Tibial artery (tissue), 4 donors: ENCODE results near the gene MKNK1.

Experiments
- DNase-seq, 2 donors: peaks; one replicate each; pipeline ENCODE4 v3.0.0-alpha.2; 2019
- H3K27ac ChIP-seq, 2 donors: fragments of 200-600 bp; sonication (generic) in 1 of 2; 1 replicate in 1 of 2; 2 replicates in 1 of 2; pipeline ENCODE4 v1.5.1; 2018 to 2019; ENCODE audit warnings: mild to moderate bottlenecking in 1 of 2
- H3K27me3 ChIP-seq, 2 donors: fragments of 200-600 bp; sonication (generic) in 1 of 2; one replicate each; pipeline versions ENCODE4 v1.5.1 to v1.6.0; 2016 to 2019
- H3K36me3 ChIP-seq, 3 donors: fragments of 200-600 bp; sonication (generic) in 2 of 3; one replicate each; pipeline ENCODE4 v1.5.1; 2016 to 2019; ENCODE audit warnings: mild to moderate bottlenecking in 2 of 3
- H3K4me1 ChIP-seq, 4 donors: fragments of 200-600 bp; sonication (generic) in 2 of 4; 1 replicate in 3 of 4; 2 replicates in 1 of 4; pipeline ENCODE4 v1.5.1; 2016 to 2019
- H3K4me3 ChIP-seq, 2 donors: fragments of 200-600 bp; sonication (generic) in 1 of 2; 1 replicate in 1 of 2; 2 replicates in 1 of 2; pipeline ENCODE4 v1.5.1; 2018 to 2019; ENCODE audit warnings: mild to moderate bottlenecking in 2 of 2
- H3K9me3 ChIP-seq, 3 donors: fragments of 200-600 bp; sonication (generic) in 1 of 3; one replicate each; pipeline ENCODE4 v1.5.1; 2016 to 2019
- CTCF ChIP-seq, 2 experiments: fragments of 200-600 bp in 1 of 2; fragments of 450-650 bp in 1 of 2; IDR thresholded peaks; one replicate each; pipeline ENCODE4 v1.5.1; 2017 to 2019; ENCODE audit warnings: antibody characterized with exemption in 2 of 2, mild to moderate bottlenecking in 1 of 2, moderate library complexity in 1 of 2
- intact Hi-C: fragments of 100-400 bp; cut with DNase I; formaldehyde crosslinking; loops from one replicate; pipeline ENCODE4 v1.15.0; 2023; ENCODE audit warnings: low total_unique reads

MKNK1 gene

GRCh38 chr1:46525253-46525983 lies 78.7 kb downstream of the MKNK1 start:
- H3K27ac ChIP-seq: no peak overlapping the region
- TF ChIP-seq CTCF (IDR thresholded peaks at IDR 0.05): no peak
- no peaks in the 10 kb centered on the region for H3K36me3 ChIP-seq
- H3K4me3 ChIP-seq: no peak overlapping the region
- intact Hi-C loops: loop anchor here (5.0 kb wide), 1 partner anchor 48 kb away; no protein-coding TSS in a partner anchor
- peaks cover 0 to 45% of the 10 kb centered on the region in 2 donors for H3K27me3 ChIP-seq
- peaks cover 0 to 8% (median 0%) of the 10 kb centered on the region in 4 donors for H3K4me1 ChIP-seq
- no peaks in the 10 kb centered on the region for H3K9me3 ChIP-seq
- no peak for DNase-seq

DNA sequence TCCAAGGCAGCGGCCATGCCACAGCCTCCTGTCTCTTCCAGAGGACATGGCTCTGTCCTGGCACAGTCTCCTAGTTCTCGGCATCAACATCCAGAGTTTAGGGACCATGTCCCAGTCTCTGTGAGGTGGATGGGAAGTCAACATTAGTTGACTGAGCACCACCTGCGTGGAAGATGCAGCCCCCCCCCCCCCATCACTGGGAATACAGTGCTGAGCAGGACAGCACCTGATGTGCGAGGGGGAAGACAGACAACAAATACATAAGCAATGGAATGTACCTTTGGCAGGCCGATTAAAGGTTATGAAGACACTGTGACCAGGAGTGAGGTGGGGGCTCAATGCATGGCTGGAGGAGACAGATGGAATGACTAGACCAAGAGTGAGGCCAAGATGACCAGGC lies 79.2 kb downstream of the MKNK1 start:
- H3K4me3 ChIP-seq: no peak overlapping the region
- H3K9me3 ChIP-seq: no peaks in the 10 kb centered on the region
- no peak for TF ChIP-seq CTCF (IDR thresholded peaks at IDR 0.05)
- no peak for DNase-seq
- H3K4me1 ChIP-seq: peaks cover 0 to 8% (median 0%) of the 10 kb centered on the region in 4 donors
- no peaks in the 10 kb centered on the region for H3K36me3 ChIP-seq
- intact Hi-C loops: loop anchor here (5.0 kb wide), 1 partner anchor 48 kb away; no protein-coding TSS in a partner anchor
- peaks cover 0 to 42% of the 10 kb centered on the region in 2 donors for H3K27me3 ChIP-seq
- no peak overlapping the region for H3K27ac ChIP-seq

DNA sequence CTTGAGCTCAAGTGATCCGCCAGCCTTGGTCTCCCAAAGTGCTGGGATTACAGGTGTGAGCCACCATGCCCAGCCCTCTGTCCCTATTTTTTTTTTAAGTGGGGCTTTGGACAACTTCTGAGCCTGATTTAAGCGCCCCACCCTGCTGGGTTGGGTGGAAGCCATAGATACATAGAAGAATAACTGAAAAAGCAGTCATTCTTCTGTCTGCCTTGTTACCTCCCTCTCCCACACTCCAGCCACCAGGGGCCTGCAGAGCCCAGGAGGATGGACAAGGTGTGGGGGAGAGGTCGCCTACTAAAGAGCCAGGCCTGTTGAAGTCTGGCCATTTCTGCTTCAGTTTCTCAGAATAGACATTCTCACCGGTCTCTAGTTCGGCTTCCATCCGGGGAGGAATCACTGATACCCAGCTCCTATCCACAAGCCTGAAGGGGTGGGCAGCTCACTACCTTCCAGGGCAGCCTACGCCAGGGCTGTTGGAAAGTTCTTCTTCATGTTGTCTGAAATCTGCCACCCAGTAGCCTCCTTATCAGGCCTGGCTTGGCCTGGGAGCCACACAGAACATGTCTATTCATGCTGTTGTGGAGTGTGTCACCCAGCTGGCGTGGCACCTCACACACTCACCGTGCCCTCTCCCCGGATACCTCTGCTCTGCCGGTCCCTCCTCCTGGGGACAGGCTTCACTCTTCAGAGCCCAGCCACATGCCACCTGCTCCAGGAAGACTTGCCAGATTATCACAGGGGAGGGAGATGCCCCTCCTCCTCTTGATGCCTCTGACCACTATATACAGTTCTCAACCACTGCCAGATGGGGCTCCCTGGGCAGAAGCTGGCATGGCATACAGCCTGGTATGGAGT lies 80.3 kb downstream of the MKNK1 start:
- TF ChIP-seq CTCF (IDR thresholded peaks at IDR 0.05): no peak
- no peak for DNase-seq
- H3K4me3 ChIP-seq: no peak overlapping the region
- H3K9me3 ChIP-seq: no peaks in the 10 kb centered on the region
- H3K27me3 ChIP-seq: peaks cover 0 to 44% of the 10 kb centered on the region in 2 donors
- no peak overlapping the region for H3K27ac ChIP-seq
- peaks cover 0 to 8% (median 0%) of the 10 kb centered on the region in 4 donors for H3K4me1 ChIP-seq
- intact Hi-C loops: no loop called here
- H3K36me3 ChIP-seq: no peaks in the 10 kb centered on the region

- no peak for TF ChIP-seq CTCF (IDR thresholded peaks at IDR 0.05)
- H3K4me3 ChIP-seq: no peak overlapping the region
These were observed 81.1 kb downstream of the MKNK1 start for GRCh38 chr1:46522969-46523320.

GRCh38 chr1:46522184-46522968 lies 81.7 kb downstream of the MKNK1 start:
- Histone ChIP-seq H3K4me3 (no peak overlapping the region), H3K4me1 (peaks cover 0 to 8% (median 0%) of the 10 kb centered on the region in 4 donors), H3K27me3 (peaks cover 0 to 46% of the 10 kb centered on the region in 2 donors), H3K27ac (no peak overlapping the region), H3K36me3 (no peaks in the 10 kb centered on the region), H3K9me3 (no peaks in the 10 kb centered on the region)
- peak; percentile 64 to 73 for DNase-seq
- intact Hi-C loops: no loop called here
- TF ChIP-seq CTCF (IDR thresholded peaks at IDR 0.05): no peak

More at GRCh38 chr1:46522969-46523320, 81.1 kb downstream of the MKNK1 start:
- Histone ChIP-seq H3K27me3 (peaks cover 0 to 45% of the 10 kb centered on the region in 2 donors), H3K4me1 (peaks cover 0 to 8% (median 0%) of the 10 kb centered on the region in 4 donors), H3K9me3 (no peaks in the 10 kb centered on the region), H3K27ac (no peak overlapping the region), H3K36me3 (no peaks in the 10 kb centered on the region)
- intact Hi-C loops: no loop called here
- no peak for DNase-seq
